SK-N-SH treated with all-trans-retinoic acid at 6 μM for 48 hours (cell line): ENCODE data around the gene EPN2.

Source experiments
- ATAC-seq: fragments of 200-7000 bp; cut with Tn5 transposase; 3 replicates; pipeline ENCODE4 v1.9.1; 2020; ENCODE audit warnings: mild to moderate bottlenecking, moderate library complexity
- ARNTL ChIP-seq: fragments of 450-650 bp; formaldehyde crosslinking; IDR thresholded peaks from 2 replicates; pipeline ENCODE4 v1.5.0; 2020; ENCODE audit warnings: low read depth, mild to moderate bottlenecking, moderate library complexity, borderline replicate concordance
- BACH2 ChIP-seq: fragments of 250-450 bp; sonication (Bioruptor Pico); IDR thresholded peaks from 2 replicates; pipeline ENCODE4 v1.9.0; 2021; ENCODE audit warnings: mild to moderate bottlenecking, borderline replicate concordance
- CREB5 ChIP-seq: fragments of 250-450 bp; sonication (Bioruptor Pico); IDR thresholded peaks from 2 replicates; pipeline ENCODE4 v1.5.1; 2020; ENCODE audit warnings: low read depth, mild to moderate bottlenecking, moderate library complexity
- CSDC2 ChIP-seq: fragments of 250-450 bp; sonication (Bioruptor Pico); IDR thresholded peaks from 2 replicates; pipeline ENCODE4 v1.5.0; 2020; ENCODE audit warnings: mild to moderate bottlenecking, moderate library complexity
- CSRNP3 ChIP-seq: fragments of 250-450 bp; sonication (Bioruptor Pico); IDR thresholded peaks from 2 replicates; pipeline ENCODE4 v1.5.1; 2021; ENCODE audit warnings: mild to moderate bottlenecking, moderate library complexity
- ESRRG ChIP-seq: fragments of 250-450 bp; sonication (Bioruptor Pico); IDR thresholded peaks from 2 replicates; pipeline ENCODE4 v1.6.1; 2021; ENCODE audit warnings: mild to moderate bottlenecking
- GLIS3 ChIP-seq: fragments of 250-450 bp; sonication (Bioruptor Pico); IDR thresholded peaks from 2 replicates; pipeline ENCODE4 v1.5.0; 2020; ENCODE audit warnings: mild to moderate bottlenecking, moderate library complexity
- ISL1 ChIP-seq: fragments of 250-450 bp; sonication (Bioruptor Pico); IDR thresholded peaks from 2 replicates; pipeline ENCODE4 v2.1.2; 2022; ENCODE audit warnings: mild to moderate bottlenecking, moderate library complexity
- OSR1 ChIP-seq: fragments of 250-450 bp; sonication (Bioruptor Pico); IDR thresholded peaks from 2 replicates; pipeline ENCODE4 v1.8.0; 2022; ENCODE audit warnings: moderate library complexity, mild to moderate bottlenecking, inconsistent platforms
- POU6F1 ChIP-seq: fragments of 250-450 bp; sonication (Bioruptor Pico); IDR thresholded peaks from 2 replicates; pipeline ENCODE4 v1.8.0; 2021; ENCODE audit warnings: low read depth, mild to moderate bottlenecking, moderate library complexity, borderline replicate concordance
- PPARA ChIP-seq: fragments of 250-450 bp; sonication (Bioruptor Pico); IDR thresholded peaks from 2 replicates; pipeline ENCODE4 v1.5.0; 2020; ENCODE audit warnings: mild to moderate bottlenecking, borderline replicate concordance
- RARB ChIP-seq: fragments of 250-450 bp; sonication (Bioruptor Pico); IDR thresholded peaks from 2 replicates; pipeline ENCODE4 v1.8.0; 2021; ENCODE audit warnings: mild to moderate bottlenecking, moderate library complexity
- SNAI2 ChIP-seq: fragments of 250-450 bp; sonication (Bioruptor Pico); IDR thresholded peaks from 2 replicates; pipeline ENCODE4 v1.5.0; 2020; ENCODE audit warnings: mild to moderate bottlenecking, moderate library complexity
- TCF4 ChIP-seq: fragments of 250-450 bp; sonication (Bioruptor Pico); IDR thresholded peaks from 2 replicates; pipeline ENCODE4 v1.8.0; 2021; ENCODE audit warnings: mild to moderate bottlenecking, moderate library complexity, borderline replicate concordance
- TOX ChIP-seq: fragments of 250-450 bp; sonication (Bioruptor Pico); IDR thresholded peaks from 2 replicates; pipeline ENCODE4 v1.8.0; 2021; ENCODE audit warnings: mild to moderate bottlenecking, moderate library complexity, borderline replicate concordance
- TSHZ2 ChIP-seq: fragments of 250-450 bp; sonication (Bioruptor Pico); IDR thresholded peaks from 2 replicates; pipeline ENCODE4 v1.5.0; 2020; ENCODE audit warnings: mild to moderate bottlenecking, moderate library complexity
- ZC3H10 ChIP-seq: fragments of 250-450 bp; sonication (Bioruptor Pico); IDR thresholded peaks from 2 replicates; pipeline ENCODE4 v1.5.1; 2021; ENCODE audit warnings: mild to moderate bottlenecking, moderate library complexity
- ZFP3 ChIP-seq: fragments of 250-450 bp; sonication (Bioruptor Pico); IDR thresholded peaks from 2 replicates; pipeline ENCODE4 v1.5.0; 2020; ENCODE audit warnings: mild to moderate bottlenecking, moderate library complexity
- ZFP30 ChIP-seq: fragments of 450-650 bp; formaldehyde crosslinking; IDR thresholded peaks from 2 replicates; pipeline ENCODE4 v1.5.0; 2022; ENCODE audit warnings: mild to moderate bottlenecking, moderate library complexity
- ZNF565 ChIP-seq: fragments of 450-650 bp; formaldehyde crosslinking; conservative IDR thresholded peaks from 2 replicates; pipeline ENCODE4 v1.5.0; 2020; ENCODE audit warnings: low read depth, mild to moderate bottlenecking, moderate library complexity
- ZNF70 ChIP-seq: fragments of 450-650 bp; formaldehyde crosslinking; IDR thresholded peaks from 2 replicates; pipeline ENCODE4 v1.5.0; 2020; ENCODE audit warnings: mild to moderate bottlenecking, moderate library complexity
- ZNF8 ChIP-seq: fragments of 450-650 bp; formaldehyde crosslinking; IDR thresholded peaks from 2 replicates; pipeline ENCODE4 v1.5.0; 2020; ENCODE audit warnings: mild to moderate bottlenecking, moderate library complexity
- TF ChIP-seq, protein P1 (sequence below): fragments of 250-450 bp; sonication (Bioruptor Pico); IDR thresholded peaks from 2 replicates; pipeline ENCODE4 v1.8.0; 2020; ENCODE audit warnings: mild to moderate bottlenecking, moderate library complexity, borderline replicate concordance

EPN2 gene

GRCh38 chr17:19319771-19320505 lies 82.8 kb downstream of the EPN2 start:
- ATAC-seq: no peak
- TF ChIP-seq SNAI2 (CRISPR knock-in tag) (no peak), GLIS3 (CRISPR knock-in tag) (no peak), OSR1 (no peak), ZNF8 (CRISPR knock-in tag) (no peak), ESRRG (no peak), RARB (CRISPR knock-in tag) (no peak), ZNF70 (CRISPR knock-in tag) (no peak), CREB5 (CRISPR knock-in tag) (no peak), ISL1 (no peak), TCF4 (no peak), ZNF565 (no peak), BACH2 (no peak), ZFP30 (no peak), PPARA (no peak), ZC3H10 (CRISPR knock-in tag) (no peak)

GRCh38 chr17:19320876-19321275 lies 83.7 kb downstream of the EPN2 start:
- no peak for ATAC-seq
- TF ChIP-seq ZFP3 (CRISPR knock-in tag) (no peak), ARNTL (CRISPR knock-in tag) (no peak), TOX (CRISPR knock-in tag) (no peak), GLIS3 (CRISPR knock-in tag) (no peak), OSR1 (no peak), ZNF8 (CRISPR knock-in tag) (no peak)

DNA sequence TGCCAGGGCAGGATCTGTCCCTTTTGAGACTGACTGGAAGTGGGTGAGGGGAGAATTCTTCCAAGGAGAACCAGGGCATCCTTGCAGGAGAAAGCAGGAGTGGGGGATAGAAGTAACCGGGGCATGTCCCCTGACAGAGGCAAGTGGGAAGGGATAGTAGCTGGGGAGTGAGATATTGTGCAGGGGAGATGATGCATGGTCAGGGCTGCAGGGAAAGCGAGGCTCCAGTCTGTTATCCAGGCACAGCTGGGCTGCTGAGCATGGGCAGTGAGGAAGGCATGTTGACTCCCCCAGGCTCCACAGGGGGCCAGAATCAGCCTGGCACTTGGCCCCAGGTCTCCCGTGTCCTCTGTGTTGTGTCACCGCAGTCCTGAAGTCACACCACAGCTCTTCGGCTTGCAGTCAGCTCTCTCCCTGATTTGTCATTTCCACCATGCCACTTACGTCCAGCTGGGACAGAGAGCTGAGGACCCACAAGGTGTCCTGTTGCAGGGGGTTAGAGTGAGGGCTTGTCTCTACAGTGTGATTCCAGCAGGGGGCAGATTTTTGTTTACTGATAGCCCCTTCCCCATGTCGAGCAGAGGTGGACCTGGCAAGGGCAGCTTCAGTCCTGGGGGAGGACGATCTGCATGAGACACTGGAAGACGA lies 84.4 kb downstream of the EPN2 start:
- TF ChIP-seq ZNF70 (CRISPR knock-in tag): no peak
- TF ChIP-seq, protein P1, sequence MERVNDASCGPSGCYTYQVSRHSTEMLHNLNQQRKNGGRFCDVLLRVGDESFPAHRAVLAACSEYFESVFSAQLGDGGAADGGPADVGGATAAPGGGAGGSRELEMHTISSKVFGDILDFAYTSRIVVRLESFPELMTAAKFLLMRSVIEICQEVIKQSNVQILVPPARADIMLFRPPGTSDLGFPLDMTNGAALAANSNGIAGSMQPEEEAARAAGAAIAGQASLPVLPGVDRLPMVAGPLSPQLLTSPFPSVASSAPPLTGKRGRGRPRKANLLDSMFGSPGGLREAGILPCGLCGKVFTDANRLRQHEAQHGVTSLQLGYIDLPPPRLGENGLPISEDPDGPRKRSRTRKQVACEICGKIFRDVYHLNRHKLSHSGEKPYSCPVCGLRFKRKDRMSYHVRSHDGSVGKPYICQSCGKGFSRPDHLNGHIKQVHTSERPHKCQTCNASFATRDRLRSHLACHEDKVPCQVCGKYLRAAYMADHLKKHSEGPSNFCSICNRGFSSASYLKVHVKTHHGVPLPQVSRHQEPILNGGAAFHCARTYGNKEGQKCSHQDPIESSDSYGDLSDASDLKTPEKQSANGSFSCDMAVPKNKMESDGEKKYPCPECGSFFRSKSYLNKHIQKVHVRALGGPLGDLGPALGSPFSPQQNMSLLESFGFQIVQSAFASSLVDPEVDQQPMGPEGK (CRISPR knock-in tag): no peak
- no peak for TF ChIP-seq CSDC2 (CRISPR knock-in tag)
- TF ChIP-seq ARNTL (CRISPR knock-in tag): no peak
- TF ChIP-seq GLIS3 (CRISPR knock-in tag): no peak
- TF ChIP-seq ESRRG: no peak
- no peak for TF ChIP-seq ZFP3 (CRISPR knock-in tag)
- TF ChIP-seq PPARA: no peak
- TF ChIP-seq ZNF8 (CRISPR knock-in tag): no peak
- TF ChIP-seq CSRNP3 (CRISPR knock-in tag): no peak
- no peak for TF ChIP-seq BACH2
- TF ChIP-seq ZFP30: no peak
- TF ChIP-seq TCF4: no peak
- no peak for TF ChIP-seq ISL1
- TF ChIP-seq POU6F1 (CRISPR knock-in tag): no peak
- no peak for TF ChIP-seq OSR1
- TF ChIP-seq TOX (CRISPR knock-in tag): no peak
- TF ChIP-seq TSHZ2 (CRISPR knock-in tag): no peak
- TF ChIP-seq RARB (CRISPR knock-in tag): no peak
- TF ChIP-seq CREB5 (CRISPR knock-in tag): no peak
- no peak for ATAC-seq
